Suprapubic skin (tissue), 4 donors: Measurements from ENCODE around the gene RBMS1. TPM values are rescaled to one million over a fixed set of nuclear protein-coding genes. Genes with fewer than 3 reads are reported as not detected.
A peak's percentile ranks its signal among the peaks of the same experiment; 100 is the strongest.
"Not testable (repeated sequence)": the region's sequence is repeated elsewhere in the genome, so short reads cannot be mapped to it uniquely, and the experiment has no call there.

Experiments
- DNase-seq, 2 donors: peaks; one replicate each; pipeline ENCODE4 v3.0.0-alpha.2; 2019; ENCODE audit warnings: low spot score in 2 of 2
- H3K27ac ChIP-seq: fragments of 200-600 bp; sonication (generic); one replicate; pipeline ENCODE4 v1.5.1; 2019
- H3K27me3 ChIP-seq: fragments of 200-600 bp; sonication (generic); one replicate; pipeline ENCODE4 v1.5.1; 2019
- H3K36me3 ChIP-seq: fragments of 200-600 bp; sonication (generic); one replicate; pipeline ENCODE4 v1.5.1; 2019
- H3K4me1 ChIP-seq: fragments of 200-600 bp; sonication (generic); one replicate; pipeline ENCODE4 v1.5.1; 2019
- H3K4me3 ChIP-seq: fragments of 200-600 bp; sonication (generic); one replicate; pipeline ENCODE4 v1.5.1; 2019; ENCODE audit warnings: mild to moderate bottlenecking
- H3K9me3 ChIP-seq: fragments of 200-600 bp; sonication (generic); one replicate; pipeline ENCODE4 v1.5.1; 2019
- CTCF ChIP-seq, 2 donors: fragments of 200-600 bp in 1 of 2; fragments of 450-650 bp in 1 of 2; sonication (generic) in 1 of 2; IDR thresholded peaks; one replicate each; pipeline ENCODE4 v1.5.1; 2016 to 2019; ENCODE audit warnings: antibody characterized with exemption in 2 of 2, mild to moderate bottlenecking in 1 of 2, moderate library complexity in 1 of 2
- EP300 ChIP-seq: sonication (generic); formaldehyde crosslinking; IDR thresholded peaks from one replicate; pipeline ENCODE4 v1.6.1; 2017; ENCODE audit warnings: antibody characterized with exemption
- POLR2A ChIP-seq, 2 donors: fragments of 450-650 bp; IDR thresholded peaks; one replicate each; pipeline ENCODE4 v1.6.1; 2017; ENCODE audit warnings: antibody characterized with exemption in 2 of 2, mild to moderate bottlenecking in 2 of 2, moderate library complexity in 2 of 2
- POLR2AphosphoS5 ChIP-seq, 3 donors: sonication (generic); formaldehyde crosslinking; IDR thresholded peaks; one replicate each; pipeline ENCODE4 v1.6.1; 2017; ENCODE audit warnings: antibody characterized with exemption in 3 of 3
- WGBS: methylation state at CpG from one replicate; pipeline ENCODE4 v1.1.5; 2018; 5-methylcytosine and 5-hydroxymethylcytosine counted together
- total RNA-seq, 4 donors: library from RNA; depleted of rRNA; stranded (reverse); fragments of >200 nt; gene quantifications; one replicate each; pipeline ENCODE4 v1.1.0, GENCODE V29; 2016

Gene RBMS1
- total RNA-seq, 4 donors from 2014 or later: 55.7 to 92.2 (median 62.2) TPM

- H3K4me3 ChIP-seq: no peak overlapping the region
- no peaks in the 10 kb centered on the region for H3K27me3 ChIP-seq
- 65% methylated on average over 7 of the region's 7 CpGs for WGBS
- H3K27ac ChIP-seq: no peak overlapping the region
- DNase-seq: no peak
- H3K9me3 ChIP-seq: no peaks in the 10 kb centered on the region
- H3K4me1 ChIP-seq: peaks cover 91% of the 10 kb centered on the region
- TF ChIP-seq POLR2AphosphoS5 (IDR thresholded peaks at IDR 0.05): no peak
- H3K36me3 ChIP-seq: no peaks in the 10 kb centered on the region
These were observed 124.3 kb downstream of the RBMS1 start for GRCh38 chr2:160368988-160369930.

GRCh38 chr2:160367887-160368286, 125.7 kb downstream of the RBMS1 start:
- H3K27ac ChIP-seq: peak overlapping the region; percentile 23
- no peak for TF ChIP-seq POLR2AphosphoS5 (IDR thresholded peaks at IDR 0.05)
- TF ChIP-seq POLR2A (IDR thresholded peaks at IDR 0.05): no peak
- TF ChIP-seq EP300: no peak
- TF ChIP-seq CTCF (IDR thresholded peaks at IDR 0.05): no peak
- no peak for DNase-seq
- no peak overlapping the region for H3K4me3 ChIP-seq
- 37% methylated on average over 7 of the region's 7 CpGs for WGBS
- peaks cover 80% of the 10 kb centered on the region for H3K4me1 ChIP-seq
- no peaks in the 10 kb centered on the region for H3K36me3 ChIP-seq
- no peaks in the 10 kb centered on the region for H3K9me3 ChIP-seq
- no peaks in the 10 kb centered on the region for H3K27me3 ChIP-seq

GRCh38 chr2:160367139-160367538, 126.5 kb downstream of the RBMS1 start:
- peaks cover 72% of the 10 kb centered on the region for H3K4me1 ChIP-seq
- not testable (repeated sequence) for H3K27ac ChIP-seq, H3K9me3 ChIP-seq, H3K4me3 ChIP-seq, H3K36me3 ChIP-seq, DNase-seq, H3K27me3 ChIP-seq
- WGBS: 77% methylated on average over 4 of the region's 4 CpGs

- WGBS: 89% methylated on average over 1 of the region's 1 CpG
- no peak for DNase-seq
- Histone ChIP-seq H3K4me1 (peaks cover 66% of the 10 kb centered on the region), H3K27me3 (no peaks in the 10 kb centered on the region), H3K9me3 (no peaks in the 10 kb centered on the region), H3K27ac (no peak overlapping the region), H3K4me3 (no peak overlapping the region), H3K36me3 (no peaks in the 10 kb centered on the region)
- TF ChIP-seq EP300: no peak
- no peak for TF ChIP-seq POLR2A (IDR thresholded peaks at IDR 0.05)
- TF ChIP-seq CTCF (IDR thresholded peaks at IDR 0.05): no peak
- TF ChIP-seq POLR2AphosphoS5 (IDR thresholded peaks at IDR 0.05): no peak
These were observed 127.1 kb downstream of the RBMS1 start for GRCh38 chr2:160366474-160366873.

GRCh38 chr2:160365716-160366367, 127.8 kb downstream of the RBMS1 start:
- Histone ChIP-seq H3K4me1 (peaks cover 60% of the 10 kb centered on the region), H3K27me3 (no peaks in the 10 kb centered on the region), H3K9me3 (no peaks in the 10 kb centered on the region), H3K4me3 (no peak overlapping the region), H3K36me3 (no peaks in the 10 kb centered on the region), H3K27ac (peak overlapping the region; percentile 40)
- TF ChIP-seq POLR2A (IDR thresholded peaks at IDR 0.05) (no peak), POLR2AphosphoS5 (IDR thresholded peaks at IDR 0.05) (no peak), EP300 (no peak), CTCF (IDR thresholded peaks at IDR 0.05) (no peak)
- peak; percentile 79 to 83 for DNase-seq
- 61% methylated on average over 5 of the region's 5 CpGs for WGBS

- no peak overlapping the region for H3K27ac ChIP-seq
- no peaks in the 10 kb centered on the region for H3K36me3 ChIP-seq
- H3K4me3 ChIP-seq: no peak overlapping the region
- DNase-seq: no peak
- H3K4me1 ChIP-seq: peaks cover 53% of the 10 kb centered on the region
- TF ChIP-seq POLR2A (IDR thresholded peaks at IDR 0.05) (no peak), POLR2AphosphoS5 (IDR thresholded peaks at IDR 0.05) (peak in 1 of 3 donors; percentile 2)
- H3K9me3 ChIP-seq: no peaks in the 10 kb centered on the region
- no peaks in the 10 kb centered on the region for H3K27me3 ChIP-seq
- 53% methylated on average over 2 of the region's 2 CpGs for WGBS
These were observed 129.2 kb downstream of the RBMS1 start for GRCh38 chr2:160364364-160364763.
